T-helper 22 cell (primary cell): ENCODE results near the gene GNB2.

Source experiments
- DNase-seq: peaks from one replicate; pipeline ENCODE4 v3.0.0-alpha.2; 2020; ENCODE audit warnings: low read depth

GNB2 gene

DNA sequence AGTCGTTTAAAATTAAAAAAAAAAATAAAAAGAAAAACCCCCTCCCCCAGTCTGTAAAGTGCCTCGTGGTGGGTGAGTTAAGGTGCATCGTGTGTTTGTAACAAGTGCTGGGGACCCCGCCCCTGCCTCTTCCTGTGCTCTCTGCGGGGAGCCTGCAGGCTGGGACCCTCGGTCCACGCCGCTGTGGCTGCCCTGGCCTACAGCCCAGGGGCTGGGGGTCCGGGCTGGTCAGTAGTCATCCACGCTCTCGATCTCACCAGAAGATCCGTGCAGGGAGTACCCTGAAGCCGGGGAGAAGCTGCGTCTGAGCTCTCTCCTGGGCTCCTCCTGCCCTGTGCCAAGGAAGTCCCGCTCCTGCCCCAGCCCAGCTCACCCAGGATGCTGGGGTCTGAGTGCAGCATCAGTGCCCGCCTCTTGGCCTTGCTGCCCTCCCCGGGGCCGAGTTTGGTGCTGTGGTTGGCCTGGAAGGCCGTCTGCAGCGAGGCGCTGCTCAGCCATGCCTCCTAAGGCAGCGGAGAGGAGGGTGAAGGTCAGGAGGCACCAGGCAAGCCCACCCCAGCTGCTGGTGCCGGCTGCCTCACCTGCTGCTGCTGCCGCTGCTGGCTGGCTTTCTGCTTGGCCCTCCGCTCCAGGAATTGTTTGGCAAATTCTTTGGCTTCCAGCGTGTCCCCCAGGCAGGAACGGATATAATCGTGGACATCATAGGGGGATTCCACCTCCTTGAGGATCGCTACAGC, 8.1 kb downstream of the GNB2 start:
- DNase-seq = no peak

DNA sequence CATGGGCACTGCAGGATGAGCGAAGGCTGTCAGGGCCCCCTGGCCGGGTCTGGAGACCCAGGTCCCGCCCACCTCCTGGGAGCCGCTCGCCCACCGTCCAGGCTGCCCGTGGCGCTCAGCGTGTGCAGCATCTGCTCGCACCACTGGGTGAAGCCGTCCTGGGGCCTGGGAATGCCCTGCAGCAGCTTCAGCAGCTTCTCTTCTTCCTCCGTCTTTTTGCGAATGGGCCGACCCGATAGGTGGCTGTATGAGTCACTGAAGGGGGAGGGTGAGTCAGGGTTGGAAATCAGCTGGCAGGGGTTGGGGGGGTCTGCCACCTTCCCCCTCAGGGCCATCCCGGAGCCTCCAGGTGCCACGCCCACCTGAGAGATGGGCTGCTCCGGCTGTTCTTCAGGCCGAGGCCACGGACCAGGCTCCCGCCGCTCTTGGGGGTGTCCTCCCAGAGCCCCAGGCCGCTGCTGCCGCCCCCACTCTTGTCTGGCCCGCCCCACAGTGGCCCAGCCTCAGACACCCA, 8.7 kb downstream of the GNB2 start:
- DNase-seq = no peak

DNA sequence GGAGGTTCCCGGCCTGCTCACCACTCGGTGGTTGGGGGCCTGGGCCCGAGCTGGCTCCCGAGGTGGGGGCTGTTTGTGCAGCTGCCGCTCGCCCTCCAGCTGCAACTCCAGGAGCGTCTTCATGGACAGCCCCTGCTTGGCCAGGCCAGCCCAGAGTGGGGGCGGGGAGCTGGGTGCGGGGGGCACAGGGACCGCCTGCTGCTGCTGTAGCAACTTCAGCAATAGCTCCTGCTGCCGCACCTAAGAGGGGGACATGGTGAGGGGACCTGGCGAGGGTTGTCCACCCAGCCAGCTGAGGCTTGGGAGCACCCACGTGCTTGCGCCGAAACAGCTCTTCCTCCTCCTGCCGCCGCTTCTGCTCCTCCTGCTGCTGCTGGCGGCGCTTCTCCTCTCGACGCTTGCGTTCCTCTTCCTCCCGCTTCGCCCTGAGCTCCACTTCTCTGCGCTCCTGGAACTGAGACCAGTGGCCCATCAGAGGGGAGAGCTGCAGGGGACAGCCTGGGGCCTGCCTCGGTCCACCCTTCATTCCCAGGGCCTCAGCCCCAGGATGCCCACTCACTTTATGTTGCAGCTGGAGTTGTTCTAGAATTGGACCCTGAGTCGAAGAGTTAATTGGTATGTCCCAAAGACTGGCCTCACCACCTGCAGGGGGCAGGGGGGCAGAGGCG, 9.6 kb downstream of the GNB2 start:
- no peak for DNase-seq

DNA sequence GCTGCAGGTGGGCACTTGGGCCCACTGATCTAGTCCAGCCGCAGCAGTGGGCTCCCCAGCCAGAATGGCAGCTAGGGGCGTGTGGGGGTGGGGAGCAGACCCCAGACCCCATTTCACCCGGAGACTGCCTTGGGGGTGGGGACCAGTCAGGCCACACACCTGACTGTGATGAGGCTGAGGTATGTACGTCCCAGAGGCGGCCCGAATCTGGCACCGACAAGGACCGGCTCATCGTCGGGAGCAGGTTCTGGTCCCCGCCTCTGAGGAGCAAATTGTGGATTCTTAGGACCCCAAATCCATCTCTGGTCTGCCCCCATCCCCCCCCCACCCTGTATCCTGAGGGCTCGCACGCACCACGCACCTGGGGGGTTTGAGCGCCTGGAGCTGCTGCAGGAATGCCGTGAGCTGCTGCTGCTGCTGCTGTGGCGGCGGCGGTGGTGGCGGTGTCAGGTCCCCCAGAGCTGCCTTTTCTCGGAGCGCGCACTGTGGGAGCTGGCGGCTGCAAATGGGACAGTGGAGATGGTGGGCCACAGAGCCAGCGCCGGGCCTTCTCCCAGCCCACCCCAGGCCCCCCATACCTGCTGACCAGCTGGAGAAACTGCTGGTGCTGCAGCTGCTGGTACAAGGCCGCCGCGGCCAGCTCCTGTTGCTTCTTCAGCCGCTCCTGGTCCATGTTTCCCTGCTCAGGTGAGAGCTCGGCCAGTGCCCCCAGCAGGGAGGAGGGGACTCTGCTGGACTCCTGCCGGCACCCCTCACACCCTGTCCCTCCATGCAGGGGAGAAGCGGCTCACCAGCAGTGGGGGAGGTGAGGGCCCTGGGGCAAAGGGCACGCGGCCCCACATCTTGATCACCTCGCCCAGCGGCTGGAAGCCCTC, 10.4 kb downstream of the GNB2 start:
- no peak for DNase-seq

DNA sequence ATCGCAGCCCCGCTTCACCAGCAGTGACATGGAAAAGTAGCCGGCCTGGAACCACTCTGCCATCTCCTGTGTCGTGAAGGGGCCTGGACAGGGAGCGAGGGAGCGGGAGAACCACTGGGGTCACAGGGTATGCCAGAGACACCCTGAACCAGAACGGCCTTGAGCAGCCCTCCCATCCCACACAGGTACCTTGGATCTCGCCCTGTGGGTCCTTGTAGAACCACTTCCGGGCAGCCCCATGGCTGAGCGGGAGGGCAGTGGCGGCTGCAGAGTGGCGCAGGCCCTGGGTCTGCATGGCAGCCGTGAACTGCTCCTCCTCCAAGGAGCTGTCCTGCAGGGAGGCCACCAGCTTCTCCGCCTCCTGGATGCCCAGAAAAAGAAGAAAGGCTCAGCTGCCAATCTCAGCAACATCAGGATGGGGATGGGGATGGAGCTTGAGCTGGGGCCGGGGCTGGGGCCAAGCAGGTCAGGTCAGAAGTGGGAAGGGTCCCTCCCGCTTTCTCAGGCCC, 11.0 kb downstream of the GNB2 start:
- DNase-seq = no peak

DNA sequence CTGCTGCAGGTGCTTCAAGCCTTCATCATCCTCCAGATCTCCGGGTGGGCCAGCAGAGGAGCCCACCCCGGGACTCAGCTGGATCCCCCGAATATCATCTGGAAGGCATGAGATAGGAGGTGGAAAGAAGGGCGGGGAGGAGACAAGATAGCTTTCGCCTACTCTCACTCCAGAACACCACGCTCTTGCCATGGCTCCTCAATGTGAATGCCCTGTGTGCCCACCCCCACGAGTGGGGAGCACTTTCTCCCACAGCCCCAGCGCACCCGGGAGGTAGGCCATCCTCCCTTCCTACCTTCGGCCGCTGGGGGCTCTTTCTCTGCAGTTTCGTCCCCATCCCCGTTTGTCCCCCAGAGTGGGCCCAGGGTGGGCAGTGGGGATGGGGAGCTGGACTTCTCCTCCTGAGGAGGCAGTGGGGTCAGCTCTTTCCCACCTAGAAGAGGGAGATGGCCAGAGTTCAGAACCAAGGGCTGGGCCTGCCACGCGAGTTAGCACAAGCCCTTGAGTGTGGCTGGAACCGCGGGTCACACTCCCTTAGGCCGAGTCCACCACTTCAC, 11.6 kb downstream of the GNB2 start:
- DNase-seq = no peak

DNA sequence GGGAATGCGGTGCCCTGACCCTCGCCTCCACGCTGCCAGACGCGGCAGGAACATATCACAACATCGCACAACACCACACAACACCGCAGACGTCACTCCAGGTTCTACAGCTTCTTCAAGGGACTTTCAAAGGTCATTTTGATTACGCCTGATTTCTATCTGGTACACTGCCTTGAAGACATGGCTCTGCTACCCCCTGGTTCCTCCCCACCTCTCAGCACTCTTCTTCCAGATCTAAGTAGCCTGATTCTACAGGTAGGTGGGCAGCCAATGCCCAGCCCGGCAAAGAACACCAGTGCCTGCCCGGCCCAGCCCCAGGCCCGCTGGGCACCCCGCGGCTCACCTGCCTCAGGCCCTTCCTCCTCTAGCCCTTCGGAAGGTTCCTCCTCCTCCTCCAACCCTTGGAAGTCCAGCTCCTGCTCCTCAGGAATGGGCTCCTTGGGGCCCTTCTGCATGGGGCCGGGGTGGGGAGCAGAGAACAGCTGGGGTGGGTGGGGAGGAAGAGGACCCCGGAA, 12.1 kb downstream of the GNB2 start:
- DNase-seq = no peak

DNA sequence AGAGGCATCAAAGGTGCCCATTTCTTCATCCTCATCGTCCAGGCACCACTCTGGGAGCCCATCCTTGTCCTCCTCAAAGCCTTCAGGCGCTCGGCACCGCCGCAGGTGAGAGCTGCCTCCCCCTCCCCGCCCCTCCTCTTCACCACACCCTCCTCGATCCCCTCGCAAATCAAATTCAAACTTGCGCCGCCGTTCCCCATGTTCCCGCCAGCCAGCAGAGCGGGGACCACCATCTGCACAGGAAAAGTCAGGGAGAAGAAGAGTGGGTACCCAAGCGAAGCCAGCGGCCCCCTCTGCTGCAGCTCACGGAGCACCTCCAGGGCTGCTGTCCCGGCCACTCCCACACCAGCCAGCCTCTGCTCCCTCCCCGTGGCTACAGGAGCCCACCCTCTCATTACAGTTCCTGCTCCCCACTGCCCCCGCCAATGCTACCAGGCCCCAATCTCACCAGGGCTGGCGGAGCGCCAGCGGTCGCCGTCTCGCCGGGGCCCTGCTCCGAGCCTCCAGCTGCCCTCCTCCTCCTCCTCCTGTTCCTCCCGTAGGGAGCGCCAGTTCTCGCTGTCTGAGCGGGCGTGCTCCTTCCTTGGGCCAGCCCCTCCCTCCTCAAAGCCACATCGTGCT, 12.8 kb downstream of the GNB2 start:
- no peak for DNase-seq

DNA sequence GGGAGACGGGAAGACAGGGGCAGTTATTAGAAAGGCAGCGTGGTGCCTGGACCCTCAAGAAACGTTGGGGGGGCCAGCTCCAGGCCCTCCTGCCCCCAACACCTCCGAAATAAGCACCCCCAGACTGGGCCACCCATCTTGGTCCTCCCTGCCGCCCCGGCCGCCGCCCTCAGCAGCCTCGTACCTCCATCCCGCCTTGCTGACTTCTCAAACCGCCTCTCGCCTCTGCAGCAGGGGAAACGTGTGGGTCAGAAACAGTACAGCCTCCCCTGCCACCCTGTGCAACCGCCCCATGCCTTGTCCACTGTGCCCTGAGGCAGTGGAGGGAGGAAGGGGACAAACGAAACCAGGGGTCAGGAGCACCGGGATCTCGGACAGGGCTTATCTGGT, 13.3 kb downstream of the GNB2 start:
- DNase-seq = no peak

DNA sequence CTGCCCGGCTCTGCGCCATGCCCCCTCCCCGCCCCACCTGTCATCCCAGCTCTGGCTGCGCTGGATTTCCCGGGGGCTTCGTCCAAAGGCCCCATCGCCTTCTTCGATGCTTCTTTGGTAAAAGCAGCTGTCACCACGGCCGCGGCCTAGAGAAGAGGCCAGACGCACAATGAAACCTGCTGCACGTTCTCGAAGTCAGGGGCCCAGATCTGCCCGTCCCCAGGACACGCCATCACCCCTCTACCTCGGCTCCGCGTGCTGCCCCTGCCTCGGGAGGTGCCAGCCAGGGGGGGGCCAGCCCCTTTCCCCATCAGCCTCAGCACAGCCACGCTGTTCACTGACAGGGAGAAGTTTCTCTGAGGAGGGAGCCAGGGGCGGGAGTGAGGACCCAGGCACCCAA, 13.7 kb downstream of the GNB2 start:
- no peak for DNase-seq

DNA sequence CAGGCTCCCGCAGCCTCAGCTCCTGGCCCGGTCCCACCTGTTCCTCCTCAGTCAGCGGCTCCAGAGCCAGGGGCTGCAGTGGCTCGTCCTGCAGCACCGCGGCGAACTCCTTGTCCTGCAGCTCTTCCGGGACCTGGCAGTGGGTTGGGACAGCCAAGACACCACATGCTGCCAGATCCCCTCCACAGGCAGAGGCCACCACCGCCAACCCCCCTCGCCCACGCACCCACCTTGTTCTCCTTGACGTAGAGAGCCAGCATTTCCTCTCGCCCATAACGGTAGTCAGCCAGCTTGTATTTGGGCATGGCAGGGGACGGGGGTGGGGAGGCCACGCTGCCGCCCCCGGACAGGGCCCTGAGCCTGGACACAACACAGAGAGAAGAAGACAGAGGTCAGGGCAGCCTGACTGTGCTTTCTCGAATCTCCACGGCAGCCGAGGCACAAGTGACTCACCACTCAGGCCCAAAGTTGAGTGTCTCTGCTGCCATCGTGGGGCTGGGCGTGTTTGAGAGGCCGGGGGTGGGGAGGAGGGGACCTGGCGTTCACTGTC, 14.3 kb downstream of the GNB2 start:
- no peak for DNase-seq

DNA sequence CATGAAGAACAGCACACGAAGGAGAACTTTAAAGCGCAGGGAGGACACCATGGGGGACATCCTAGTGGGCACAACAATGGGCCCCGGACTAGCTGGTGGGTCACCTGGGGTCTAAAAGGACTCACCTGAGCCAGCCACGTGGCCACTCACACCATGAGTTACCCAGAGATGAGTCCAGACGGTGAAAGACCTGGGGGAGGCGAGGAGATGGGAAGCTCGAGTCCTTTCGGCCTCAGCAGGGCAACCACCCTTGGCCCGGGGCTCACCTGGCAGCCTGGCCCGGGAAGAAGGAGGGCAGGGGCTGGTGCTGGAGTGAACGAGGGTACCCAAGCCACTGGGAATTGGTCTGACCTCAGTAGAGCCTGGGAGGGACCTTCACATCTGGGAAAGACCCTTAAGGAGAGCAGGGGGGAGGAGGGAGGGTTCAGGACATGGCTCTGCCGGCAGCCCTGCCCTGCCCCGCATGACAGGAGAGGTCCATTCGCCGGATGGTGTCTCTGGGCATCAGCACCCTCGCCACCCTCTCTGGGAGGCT, 14.9 kb downstream of the GNB2 start:
- no peak for DNase-seq

DNA sequence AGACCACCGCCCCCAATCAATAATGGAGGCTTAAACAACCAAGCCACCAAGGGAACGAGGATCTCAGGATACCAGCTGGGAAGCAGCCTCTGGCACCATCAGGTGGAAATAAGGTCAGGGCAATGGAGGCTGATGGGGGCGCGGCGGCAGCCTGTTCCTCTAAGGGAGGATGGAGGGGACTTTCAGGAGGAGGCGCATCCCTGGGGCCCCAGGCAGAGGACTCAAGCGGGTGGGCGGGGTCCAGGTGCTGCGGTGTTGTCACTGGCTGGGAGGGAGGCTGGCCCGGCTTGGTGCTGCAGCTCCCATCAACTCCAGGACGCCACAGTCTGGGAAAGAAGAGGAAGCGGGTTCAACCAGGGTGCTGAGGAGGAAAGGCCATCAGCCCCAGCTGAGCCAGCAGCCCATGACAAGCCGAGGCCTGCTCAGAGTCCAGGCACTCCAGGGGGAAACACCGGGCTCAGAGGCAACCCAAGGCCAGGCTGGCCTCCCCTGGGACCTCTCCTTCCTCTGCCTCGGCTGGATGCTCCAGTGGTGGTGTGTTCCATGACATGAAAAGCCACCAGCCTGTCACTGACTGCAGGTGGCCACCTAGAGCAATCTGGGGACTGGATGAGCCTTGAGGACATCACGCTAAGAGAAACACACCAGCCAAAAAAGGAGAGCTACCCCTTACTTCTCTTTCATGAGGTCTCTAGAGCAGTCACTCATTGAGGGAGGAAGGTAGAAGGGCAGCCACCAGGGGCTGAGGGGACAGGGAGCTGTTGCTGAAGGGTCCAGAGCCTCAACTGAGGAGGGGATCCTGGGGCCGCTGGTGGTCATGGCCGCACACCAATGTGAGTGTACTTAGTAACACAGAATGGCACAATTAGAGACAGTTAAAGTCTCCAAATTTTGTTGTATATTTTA, 15.9 kb downstream of the GNB2 start:
- no peak for DNase-seq

DNA sequence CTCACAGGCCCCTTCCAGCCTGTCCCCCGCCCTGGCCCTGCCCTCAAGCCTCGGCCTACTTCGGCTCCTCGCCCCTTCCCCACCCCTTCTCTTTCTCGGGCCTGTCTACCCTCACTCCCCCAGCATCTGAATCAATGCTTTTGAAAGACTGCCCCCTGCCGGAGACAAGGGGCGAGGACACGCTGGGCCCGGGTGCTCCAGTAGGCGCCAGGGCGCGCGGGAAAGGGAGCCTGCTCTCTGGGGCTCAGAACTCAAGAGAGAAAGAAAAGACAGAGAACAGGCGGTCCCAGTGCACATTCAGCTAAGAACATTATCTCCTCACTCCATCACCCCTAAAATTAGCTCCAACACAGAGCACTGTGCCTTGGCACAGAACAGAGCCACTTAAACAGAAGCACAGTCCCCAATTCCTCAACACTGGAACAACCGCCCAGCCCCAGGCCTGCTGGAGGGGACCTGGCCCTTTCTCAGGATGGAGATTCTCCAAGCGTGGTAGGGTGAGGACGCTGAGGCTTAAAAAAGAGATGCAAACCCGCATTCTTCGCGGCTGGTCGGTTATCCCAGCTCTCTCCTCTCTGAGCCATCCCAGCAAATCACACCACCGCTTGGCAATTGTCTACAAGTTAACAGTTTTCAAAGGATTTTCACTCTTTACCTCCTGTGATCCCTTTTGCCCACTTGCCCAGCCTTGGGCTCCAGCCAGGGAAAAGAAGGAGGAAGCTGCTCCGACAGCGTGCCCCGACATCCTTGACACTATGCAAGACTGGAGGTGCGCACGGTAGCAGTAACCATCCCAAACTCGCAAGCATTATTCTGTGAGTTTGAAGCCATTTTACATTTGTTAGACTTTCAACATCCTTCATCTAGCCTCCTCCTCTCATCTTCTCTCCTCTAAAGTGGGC, 18.4 kb downstream of the GNB2 start:
- peak; percentile 44 for DNase-seq

DNA sequence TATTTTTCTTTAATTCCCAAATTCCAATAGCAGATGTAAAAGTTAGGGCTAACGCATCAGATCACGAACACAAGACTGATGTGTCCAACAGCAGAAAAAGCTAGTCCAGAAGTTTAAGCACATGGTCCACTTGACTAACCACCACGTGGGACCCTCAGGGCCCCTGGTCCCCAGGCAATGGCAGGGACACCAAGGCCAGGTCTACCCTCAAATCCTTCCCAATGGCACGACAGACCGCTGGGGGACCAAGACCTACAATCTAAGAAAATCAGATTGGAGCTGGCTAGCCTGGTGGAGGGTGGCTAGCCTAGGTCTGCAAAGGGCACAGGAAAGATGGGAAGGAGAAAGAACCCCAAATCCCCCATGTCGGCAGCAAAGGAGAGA, 19.0 kb downstream of the GNB2 start:
- no peak for DNase-seq

DNA sequence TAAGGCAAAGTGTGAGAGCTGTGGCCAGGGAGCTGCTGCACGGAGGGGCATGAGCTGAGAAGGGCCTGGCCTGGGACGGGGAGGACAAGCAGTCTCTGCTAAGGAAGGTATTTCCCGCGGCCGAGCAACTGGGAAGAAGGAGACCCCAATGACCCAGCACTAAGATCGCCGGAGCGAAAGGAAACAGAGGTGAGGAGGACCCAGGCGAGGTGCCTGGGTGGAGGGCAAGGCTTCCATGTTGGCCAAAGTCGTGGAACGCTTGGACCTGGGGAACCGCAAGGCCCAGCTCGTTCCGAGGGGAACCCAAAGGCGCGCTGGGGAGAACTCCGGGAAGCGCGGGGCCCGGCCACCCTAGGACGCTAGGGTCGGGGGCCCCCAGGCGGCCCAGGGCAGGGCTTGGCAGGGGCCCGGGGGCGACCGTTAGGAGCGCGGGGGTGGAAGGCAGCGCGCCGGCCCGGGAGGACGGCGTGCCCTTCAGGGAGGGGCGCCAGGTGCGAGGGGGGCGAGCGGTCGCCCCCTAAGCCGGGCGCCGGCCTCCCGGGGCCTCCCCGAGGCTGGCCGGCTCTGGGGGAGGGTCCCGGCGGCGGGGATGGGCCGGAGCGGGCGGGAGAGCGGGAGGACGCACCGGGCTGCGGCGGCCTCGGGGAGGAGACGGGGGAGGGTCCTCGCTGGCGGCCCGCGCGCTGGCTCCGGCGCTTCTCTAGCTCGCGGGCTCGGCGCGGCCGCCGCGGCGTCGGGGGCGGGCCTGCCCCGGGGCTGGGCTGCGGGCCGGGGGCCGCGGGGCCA, 20.0 kb downstream of the GNB2 start:
- DNase-seq = no peak

DNA sequence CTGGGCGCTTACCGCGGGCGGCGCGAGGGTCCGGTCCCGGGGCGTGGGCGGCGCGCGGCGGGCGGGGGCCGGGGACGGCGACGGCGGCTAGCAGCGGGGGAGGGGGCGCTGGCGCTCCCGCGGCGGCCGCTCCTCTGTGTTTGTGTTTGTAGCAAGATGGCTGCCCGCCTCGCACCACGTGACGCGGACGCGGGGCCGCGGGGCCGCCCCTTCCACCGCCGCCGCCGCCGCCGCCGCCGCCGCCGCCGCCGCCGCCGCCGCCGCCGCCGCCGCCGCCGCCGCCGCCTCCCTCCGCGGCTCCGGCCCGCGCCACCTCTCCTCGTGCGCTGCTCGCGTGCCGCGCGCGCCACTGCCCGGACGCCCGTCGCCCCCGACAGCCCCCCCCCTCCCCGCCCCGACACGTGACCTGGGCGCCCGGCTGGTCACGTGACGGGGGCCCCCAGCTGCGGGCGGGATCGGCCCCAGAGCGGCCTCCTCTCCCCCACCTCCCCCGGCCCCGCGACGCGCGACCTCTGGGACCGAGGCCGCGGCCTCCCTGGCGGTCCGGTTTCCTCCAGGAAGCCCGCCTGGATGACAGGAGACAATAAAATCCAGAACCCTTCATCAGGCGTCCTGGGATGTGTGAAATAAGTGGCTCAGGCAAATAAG, 20.7 kb downstream of the GNB2 start, which contains the start of gene GIGYF1:
Gene GIGYF1 (minus strand): TSS at position 153 of the 648 bp plus-strand sequence. CDS start 6,012 bp downstream, outside the sequence.
- DNase-seq = peak; percentile 61
